HG02938 (cell line): ENCODE data around the gene ZNF213.

Experiments used
- ATAC-seq: cut with Tn5 transposase; IDR thresholded peaks from one replicate; pipeline ENCODE4 v1.9.1; 2021; ENCODE audit warnings: mild to moderate bottlenecking, moderate library complexity; ENCODE audit not compliant: unreplicated experiment

Gene ZNF213

DNA sequence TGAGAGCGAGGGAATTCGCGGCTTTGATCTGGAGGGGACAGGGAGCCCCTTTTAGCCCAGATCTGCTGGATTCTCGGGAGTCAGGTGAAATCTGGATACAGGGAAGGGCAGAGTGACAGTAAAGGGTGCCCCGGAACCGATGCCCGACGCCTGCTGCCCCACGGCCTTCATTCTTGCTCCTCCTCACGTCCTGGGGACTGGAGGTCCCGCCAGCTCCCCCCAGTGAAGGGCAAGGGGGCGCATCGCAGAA, 53.8 kb downstream of the ZNF213 start:
- ATAC-seq = no peak

DNA sequence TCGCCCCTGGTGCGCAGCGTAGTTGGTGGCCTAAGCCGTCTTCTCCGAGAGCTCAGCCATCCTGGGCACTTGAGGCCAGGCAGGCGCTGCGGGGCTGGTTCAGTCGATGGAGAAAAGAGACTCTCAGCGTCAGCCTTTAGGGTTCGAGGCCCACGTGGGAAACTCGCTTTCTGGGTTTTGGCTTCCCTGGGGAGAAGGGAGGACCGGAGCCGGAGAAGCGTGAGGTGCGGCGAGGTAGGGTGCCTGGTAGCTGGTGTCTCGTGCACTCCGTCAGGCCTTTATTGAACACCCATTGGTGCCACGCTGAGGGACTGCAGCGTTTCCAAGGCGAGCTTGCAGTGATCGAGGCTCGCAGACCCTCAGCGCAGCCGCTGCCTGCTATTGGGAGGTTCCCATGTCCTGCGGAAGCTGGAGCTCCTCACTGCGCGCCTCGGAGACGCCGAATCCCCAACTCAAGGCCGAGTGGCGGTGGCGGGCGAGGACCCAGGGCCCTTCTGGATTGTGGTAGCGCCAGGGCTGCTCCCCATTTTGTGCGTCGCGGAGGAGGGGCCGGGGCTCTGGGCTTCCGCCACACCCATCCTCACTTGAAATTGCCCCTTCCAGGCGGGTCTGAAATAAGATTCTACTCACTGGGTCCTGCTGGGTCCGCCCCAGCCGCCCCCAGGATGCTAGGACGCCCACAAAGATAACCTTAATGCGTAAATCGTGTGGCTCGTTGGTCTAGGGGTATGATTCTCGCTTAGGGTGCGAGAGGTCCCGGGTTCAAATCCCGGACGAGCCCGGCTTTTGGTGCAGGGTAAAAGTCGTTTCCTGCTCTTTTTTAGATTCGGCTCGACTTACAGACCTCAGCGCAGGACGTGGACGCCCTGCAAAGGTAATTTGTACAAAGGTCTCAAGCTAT, 54.3 kb downstream of the ZNF213 start:
- no peak for ATAC-seq

DNA sequence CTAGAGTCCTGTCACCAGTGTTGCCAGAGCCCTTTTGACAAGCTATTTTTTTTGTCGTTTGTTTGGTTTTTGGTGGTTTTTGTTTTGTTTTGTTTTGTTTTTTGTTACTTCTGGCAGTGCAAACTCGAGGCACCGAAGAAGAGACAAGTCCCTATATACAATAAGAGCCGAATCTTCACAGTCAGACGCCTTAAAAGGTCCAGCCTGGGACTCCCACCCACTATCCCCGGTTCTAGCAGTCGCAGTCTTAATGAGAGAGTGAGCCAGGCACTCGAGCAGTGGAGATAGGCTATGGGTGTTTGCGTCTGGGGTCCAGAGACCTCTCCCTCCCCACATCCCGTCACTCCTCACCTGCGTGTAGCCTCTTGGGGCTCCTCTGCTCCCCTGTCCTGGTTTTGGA, 55.0 kb downstream of the ZNF213 start:
- ATAC-seq = no peak

GRCh38 chr16:3190949-3191353, 56.1 kb downstream of the ZNF213 start:
- ATAC-seq = no peak
